CD4-positive, alpha-beta T cell treated with Interleukin-6 for 4 hours (primary cell): ENCODE data around the gene ARHGAP23.
"Not testable (repeated sequence)": the region's sequence is repeated elsewhere in the genome, so short reads cannot be mapped to it uniquely, and the experiment has no call there.

ENCODE experiments used
- DNase-seq: peaks from one replicate; pipeline ENCODE4 v3.0.0-alpha.2; 2020; ENCODE audit warnings: mixed read lengths

ARHGAP23 gene

GRCh38 chr17:38421871-38422827 is 6.1 kb upstream of the ARHGAP23 start:
- DNase-seq: no peak

GRCh38 chr17:38424297-38424972 is 3.8 kb upstream of the ARHGAP23 start:
- DNase-seq: no peak

DNA sequence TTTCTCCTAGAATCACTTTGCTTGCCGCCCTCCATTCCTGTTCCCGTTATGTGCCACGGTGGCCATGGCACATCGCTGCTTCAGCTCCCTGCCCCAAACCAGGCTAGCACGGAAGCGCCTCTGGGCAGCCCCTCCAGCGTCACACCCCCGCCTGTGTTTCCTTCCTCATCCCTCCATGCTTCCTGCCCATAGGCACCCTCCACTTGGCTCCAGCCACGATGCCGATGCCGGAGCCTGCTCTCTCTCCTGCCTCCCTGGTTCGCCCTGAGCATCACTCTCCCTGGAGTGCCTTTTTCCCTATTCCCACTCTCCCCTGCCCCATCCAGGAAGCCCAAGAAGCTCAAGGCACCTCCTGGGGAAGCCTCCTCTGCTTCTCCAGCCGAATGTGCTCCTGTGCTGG is 3.2 kb upstream of the ARHGAP23 start:
- no peak for DNase-seq

DNA sequence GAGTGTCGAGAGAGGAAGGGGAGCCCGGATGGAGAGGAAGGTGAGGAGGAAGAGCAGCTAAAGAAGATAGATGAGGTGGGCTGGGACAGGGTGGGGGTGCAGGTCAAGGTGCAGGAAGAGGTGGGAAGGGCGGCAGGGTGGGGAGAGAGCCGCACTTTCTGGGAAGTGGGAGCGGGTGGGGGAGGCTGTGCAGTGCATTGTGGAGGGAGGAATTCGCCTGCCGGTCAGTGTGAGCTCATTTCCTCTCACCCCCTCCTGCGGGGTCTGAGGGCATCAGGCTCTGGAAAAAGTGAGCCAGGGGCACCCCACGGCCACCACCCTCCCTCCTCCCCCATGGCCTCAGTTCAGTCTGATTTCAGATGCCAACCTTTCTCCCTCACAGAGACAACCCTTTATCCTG is 2.5 kb upstream of the ARHGAP23 start:
- no peak for DNase-seq

- DNase-seq: no peak
Observed at GRCh38 chr17:38426441-38426840, 1.8 kb upstream of the ARHGAP23 start.

GRCh38 chr17:38427160-38427949 is 909 bp upstream of the ARHGAP23 start:
- no peak for DNase-seq

DNA sequence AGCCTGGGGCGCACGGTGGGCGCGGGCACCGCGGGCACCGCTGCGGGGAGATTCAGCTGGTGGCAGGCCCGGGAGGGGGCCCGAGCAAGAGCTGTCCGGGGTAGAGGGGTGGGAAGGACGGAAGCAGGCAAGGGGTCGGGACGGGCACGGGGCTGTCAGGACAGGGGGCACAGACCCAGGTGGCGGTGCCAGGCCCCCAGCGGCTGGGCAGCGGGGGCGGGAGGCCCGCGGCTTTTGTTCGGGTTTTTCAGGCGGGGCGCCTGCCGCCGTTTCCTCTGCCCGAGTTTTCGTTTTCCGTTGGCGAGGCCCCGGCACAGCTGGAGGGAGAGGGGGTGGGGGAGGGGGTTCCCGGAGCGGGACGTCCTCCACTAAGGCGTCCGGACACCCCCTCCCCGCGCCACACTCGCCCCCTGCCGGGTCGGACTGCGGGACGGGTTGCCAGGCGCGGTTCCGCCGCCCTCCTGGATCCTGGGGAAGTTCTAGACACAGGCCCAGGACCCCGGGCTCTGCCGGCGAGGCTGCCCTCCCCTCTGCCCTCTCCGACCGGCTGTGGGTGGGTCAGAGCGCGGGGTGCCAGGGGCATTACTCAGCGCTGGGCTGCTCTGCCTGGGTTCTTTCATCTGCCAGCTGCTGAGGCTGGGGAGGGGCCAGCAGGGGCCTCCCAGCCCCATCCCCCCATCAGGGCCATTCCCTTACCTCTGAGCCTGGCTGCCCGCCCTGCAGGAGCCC is 543 bp downstream of the ARHGAP23 start:
- peak; percentile 36 for DNase-seq

DNA sequence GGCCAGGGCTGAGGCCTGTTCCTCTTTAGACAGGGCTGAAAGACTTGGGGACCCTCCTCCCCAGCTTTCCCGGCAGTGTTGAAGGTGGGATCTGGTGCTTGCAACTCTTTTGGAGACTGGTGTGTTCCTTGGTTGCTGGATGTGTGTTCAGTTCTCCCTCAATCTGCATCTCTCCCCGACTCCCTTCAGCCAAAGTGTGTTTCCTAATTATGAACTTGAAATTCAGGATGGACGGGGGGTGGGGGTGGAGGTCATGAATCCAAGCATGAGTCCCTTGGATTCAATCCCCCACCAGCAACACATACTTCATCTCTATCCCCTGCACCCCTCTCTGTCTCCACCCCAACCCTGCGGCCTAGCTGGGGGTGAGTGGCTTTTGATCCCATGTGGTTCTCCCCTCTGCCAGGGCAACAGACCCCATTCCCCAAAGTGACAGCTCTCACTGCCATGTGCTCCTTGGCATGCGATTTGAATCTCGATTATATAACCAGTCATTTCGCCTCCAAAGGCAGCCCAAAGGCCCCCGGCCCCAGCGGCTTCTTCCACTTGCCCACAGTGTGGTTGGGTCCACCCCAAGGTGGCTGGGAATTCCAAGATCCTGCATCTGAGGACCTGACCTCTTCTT is 1.3 kb downstream of the ARHGAP23 start:
- no peak for DNase-seq

DNA sequence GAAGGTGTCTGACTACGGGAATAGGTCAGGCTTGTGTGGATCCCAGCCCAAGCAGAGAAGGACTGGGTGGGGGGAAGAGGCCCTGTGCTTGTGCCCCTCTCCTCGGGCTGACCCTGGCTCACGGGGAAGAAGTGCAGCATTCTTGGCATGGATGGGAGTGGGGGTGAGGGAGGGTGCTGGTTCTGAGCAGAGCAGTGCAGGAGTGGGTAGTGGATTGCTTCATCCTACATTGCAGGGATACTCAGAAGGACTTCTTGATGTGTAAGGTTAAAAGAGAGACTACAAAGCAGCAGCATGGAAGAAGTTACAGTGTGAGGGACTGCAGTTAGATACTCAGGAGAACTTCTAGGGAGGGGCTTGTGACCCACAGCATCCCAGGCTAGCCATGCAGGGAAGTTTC is 2.1 kb downstream of the ARHGAP23 start:
- no peak for DNase-seq

- DNase-seq: no peak
Observed at GRCh38 chr17:38430822-38431221, 2.6 kb downstream of the ARHGAP23 start.

- no peak for DNase-seq
Observed at GRCh38 chr17:38431346-38432145, 3.3 kb downstream of the ARHGAP23 start.

- no peak for DNase-seq
Observed at GRCh38 chr17:38434178-38434665, 6.0 kb downstream of the ARHGAP23 start.

DNA sequence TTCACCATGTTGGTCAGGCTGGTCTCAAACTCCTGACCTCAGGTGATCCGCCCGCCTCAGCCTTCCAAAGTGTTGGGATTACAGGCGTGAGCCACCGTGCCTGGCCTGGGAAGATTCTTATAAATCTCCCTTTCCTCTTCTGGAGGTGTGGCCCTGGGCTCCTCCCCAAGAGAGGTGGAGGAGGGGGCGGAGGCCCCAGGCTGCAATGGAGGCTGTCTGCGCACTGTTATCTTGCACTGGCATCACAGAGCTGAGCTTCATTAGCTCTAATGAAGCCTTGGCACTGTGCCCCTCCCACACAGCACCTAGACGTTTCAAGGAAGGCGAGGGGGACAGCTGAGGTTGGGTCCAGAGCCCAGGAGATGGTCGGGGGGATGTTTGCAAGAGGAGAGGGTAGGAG is 7.5 kb downstream of the ARHGAP23 start:
- DNase-seq: no peak

DNA sequence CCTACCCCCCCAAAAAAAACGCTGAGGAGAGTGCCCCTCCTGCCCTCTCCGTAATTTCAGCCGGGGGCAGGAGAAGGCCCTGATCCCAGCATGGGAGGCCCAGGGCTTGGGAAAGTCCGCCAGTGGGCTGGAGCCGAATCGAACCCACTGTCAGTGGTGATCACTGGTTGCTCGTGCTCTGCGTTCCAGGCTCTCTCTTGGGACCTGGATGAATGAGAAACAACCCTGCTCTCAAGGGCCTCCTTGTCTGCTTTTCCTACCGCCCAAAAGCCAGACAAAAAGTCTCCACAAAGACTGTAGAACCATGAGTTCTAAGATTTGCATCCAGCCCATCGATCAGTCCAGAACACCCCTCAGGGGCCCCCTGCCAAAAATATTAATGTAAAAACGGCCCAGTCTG is 8.1 kb downstream of the ARHGAP23 start:
- DNase-seq: no peak

DNA sequence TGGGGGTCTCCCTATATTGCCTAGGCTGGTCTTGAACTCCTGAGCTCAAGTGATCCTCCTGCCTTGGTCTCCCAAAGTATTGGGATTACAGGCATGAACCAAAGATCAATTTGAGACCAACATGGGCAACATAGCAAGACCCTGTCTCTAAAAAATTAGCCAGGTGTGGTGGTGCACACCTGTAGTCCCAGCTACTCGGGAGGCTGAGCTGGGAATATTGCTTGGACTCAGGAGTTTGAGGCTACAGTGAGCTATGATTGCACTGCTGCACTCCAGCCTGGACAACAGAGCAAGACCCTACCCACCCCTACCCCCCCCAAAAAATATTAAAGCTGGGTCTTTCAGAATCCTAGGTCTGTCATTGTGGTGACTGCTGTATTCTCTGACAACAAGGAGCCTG is 9.0 kb downstream of the ARHGAP23 start:
- not testable (repeated sequence) for DNase-seq

DNA sequence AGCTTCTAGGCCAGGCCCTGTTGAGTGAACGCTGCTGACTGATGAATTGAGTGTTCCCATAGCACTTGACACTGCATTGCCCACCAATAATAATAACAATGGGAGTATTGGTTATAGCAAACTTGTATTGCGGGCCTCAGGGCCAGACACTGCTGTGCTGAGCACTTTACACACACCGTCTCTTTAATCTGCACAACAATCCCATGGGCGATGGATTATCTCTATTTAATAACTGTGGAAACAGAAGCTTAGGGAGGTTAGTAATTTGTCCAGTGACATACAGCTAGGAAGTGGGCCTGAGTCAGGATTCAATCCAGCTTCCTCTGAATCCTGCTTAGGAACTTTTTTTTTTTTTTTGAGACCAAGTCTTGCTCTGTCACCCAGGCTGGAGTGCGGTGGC is 11.2 kb downstream of the ARHGAP23 start:
- no peak for DNase-seq

DNA sequence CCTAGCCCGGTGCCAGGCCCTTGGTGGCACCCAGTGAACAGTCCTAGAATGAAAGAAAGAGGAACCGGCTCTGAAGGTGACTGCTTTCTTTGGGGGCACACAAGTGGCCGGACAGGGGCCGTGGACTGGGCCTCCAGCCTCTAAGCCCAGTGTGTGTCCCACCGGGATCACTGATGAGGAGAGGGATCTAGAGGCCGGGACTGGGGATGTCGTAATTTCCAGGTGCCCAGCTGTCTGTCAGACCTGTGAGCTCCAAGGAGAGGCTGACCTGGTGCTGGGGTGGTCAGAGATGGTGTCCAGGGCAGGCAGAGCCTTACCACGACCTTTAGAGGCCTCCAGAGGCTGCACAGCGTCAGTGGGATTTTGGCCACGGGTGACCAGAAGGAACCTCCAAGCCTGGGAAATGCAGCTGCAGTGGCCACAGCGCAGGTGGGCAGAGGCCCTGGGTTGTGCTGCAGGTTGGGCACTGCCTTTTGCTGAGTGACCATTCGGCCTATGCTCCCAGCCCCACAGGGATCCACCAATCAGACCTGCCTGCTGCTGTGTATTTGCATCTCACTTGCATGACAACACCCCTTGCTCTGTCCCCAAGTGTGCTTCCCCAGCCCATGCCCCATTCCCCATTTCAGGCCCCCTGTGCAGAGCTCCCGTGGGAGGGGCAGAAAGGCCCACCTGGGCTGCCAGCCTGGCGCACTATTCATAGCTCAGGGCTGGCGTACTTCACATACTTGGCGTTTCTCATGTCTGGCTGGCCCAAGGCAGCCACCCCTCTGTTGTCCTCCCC is 12.5 kb downstream of the ARHGAP23 start:
- no peak for DNase-seq

DNA sequence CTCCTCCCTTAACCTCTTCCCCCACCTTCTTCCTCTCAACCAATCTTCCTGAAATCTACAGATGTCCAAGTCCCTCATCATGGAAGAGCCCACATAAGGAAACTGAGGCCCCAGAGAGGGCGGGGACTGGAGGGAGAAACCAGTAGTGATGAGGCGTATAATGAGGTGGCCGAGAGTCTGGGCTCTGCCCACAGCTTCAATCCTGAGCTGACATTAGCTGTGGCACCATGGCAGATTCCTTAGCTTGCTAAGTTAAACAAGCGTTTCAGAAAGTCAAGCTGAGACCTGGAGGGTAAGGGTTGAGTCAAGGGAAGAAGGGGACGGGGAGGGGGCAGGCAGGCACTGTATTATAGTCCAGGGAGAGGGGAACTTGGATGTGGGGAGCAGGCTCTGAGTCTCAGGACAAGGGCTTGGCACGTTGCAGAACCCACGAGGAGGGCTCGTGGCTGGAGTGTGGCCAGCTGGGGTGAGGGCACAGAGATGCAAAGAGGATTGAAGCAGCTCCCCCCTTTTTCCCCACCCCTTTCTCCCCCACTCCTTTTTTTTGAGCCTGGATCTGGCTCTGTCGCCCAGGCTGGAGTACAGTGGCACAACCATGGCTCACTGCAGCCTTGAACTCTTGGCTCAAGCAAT is 13.3 kb downstream of the ARHGAP23 start:
- no peak for DNase-seq

GRCh38 chr17:38442548-38442947 is 14.3 kb downstream of the ARHGAP23 start:
- DNase-seq: no peak
